G401 (cell line): Measurements from ENCODE around the gene GPX3. TPM values are rescaled to one million over a fixed set of nuclear protein-coding genes. Genes with fewer than 3 reads are reported as not detected.

Experiments used
- DNase-seq: peaks from one replicate; pipeline ENCODE4 v3.0.0-alpha.2; 2015; ENCODE audit warnings: low spot score
- in situ Hi-C: cut with HindIII; loops from 2 replicates; pipeline ENCODE4 v1.10.0; 2016; ENCODE audit warnings: low sequenced_read_pairs, mixed read lengths
- total RNA-seq: library from RNA; depleted of rRNA; stranded (reverse); fragments of >200 nt; shearing (Covaris generic); gene quantifications from 2 replicates; pipeline ENCODE4 v1.2.3, GENCODE V29; 2014

The GPX3 gene
- total RNA-seq, 1 experiment from 2014 or later = 15.5 TPM

DNA sequence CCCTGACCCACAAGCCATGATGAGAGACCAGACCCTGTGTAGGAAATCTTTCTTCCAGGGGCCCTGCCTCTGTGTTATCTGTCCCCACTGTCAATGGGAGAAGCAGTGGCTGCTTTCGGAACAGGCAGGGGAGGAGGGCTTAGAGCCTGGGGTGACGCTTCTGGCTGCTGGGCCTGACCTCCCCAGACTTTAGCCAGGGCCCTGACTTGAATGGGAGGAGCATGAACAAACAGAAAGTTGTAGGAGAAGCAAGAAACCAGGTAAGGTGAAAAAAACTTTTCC lies 12.2 kb upstream of the GPX3 start:
- no peak for DNase-seq
- in situ Hi-C loops = no loop called here

DNA sequence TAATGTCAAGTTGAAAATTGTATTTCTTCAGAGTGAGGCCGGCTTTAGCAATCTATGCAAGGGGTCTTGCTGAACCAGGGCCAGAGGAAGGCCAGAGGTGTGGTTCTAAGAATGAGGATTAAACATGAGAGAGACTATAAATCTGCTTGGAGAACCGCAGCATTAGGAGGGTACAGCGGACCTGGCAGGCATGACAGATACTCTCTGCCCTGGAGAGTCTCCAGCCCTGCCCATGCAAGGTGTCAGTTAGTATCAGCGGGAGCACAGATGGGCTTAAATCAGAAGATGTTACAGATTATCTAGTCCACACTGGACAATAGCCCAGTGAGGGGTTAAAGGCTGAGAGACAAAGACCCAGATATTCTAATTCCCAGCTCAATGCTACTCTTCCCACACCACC lies 11.5 kb upstream of the GPX3 start:
- DNase-seq = no peak
- in situ Hi-C loops = no loop called here

DNA sequence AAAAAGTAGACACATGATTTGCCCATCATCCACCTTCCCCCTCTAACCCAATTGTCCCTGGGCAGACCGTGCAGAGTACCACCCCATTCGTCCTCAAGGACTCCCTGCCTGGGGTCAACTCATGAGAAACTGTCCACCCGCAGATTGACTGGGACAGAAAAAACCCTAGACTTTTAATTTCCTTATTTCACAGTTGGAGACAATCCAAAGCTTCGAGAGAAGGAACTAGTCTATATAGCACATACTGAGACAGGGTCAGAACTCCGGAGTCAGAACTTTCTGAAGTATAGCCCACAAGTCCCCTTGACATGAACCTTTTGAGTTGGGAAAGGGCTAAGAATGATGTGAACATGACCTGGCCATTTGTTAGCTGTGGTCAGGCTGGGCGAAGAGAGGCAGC lies 7.5 kb upstream of the GPX3 start:
- in situ Hi-C loops = no loop called here
- DNase-seq = no peak

DNA sequence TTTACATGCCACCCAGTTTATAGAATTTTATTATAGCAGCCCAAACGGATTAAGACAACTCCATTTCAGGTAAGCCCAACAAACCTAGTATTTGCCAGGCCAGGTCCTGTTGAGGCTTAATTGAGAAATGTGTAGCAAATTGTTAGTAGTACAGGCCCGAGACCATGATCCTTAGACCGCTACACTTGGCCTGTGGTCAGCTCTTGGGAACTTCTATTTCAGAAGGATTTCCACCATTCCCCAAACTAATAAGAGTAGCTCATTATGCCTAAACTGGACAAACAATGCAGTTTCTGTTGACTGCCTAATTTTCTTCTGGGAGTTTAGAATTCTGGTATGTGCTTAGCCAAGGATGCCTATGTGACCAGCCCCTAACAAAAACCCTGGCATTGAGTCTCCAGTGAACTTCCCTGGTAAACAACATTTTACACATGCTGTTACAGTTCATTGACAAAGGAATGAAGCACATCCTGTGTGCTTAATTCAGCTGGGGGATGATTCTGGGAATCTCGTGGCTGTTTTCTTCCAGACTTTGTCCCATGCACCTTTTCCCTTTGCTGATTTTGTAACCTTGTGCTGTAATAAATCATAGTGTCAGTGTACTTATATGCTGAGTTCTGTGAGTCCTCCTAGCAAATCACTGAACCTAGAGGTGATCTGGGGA lies 5.6 kb upstream of the GPX3 start:
- no peak for DNase-seq
- in situ Hi-C loops = no loop called here

DNA sequence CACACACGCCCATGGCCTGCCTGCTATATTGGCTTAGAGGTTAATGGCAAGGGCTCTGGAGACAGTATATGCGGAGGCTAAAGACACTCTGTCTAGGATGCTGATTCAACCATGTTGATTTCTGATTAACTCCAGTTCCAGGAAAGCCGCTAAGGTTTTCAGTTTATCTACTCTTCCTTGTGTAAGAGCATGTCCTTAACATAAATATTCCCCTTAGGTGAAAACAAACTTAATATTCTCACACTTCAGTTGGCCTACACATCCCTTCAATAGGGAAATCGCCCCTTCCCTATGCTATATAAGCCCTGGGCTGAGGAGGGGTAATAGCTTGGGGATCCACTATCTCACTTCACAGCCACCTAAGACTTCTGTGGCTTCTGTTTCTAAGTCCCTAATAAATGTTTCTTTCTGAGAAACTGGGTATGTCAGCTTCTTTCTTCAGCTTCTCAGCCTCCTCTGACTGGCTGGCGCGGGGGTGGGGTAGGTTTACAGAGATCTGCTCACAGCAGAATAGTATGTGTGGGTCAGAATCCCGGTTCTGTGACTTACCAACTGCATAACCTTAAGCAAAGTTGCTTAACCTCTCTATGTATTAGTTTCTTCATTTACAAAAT lies 4.3 kb upstream of the GPX3 start:
- in situ Hi-C loops = no loop called here
- DNase-seq = no peak

DNA sequence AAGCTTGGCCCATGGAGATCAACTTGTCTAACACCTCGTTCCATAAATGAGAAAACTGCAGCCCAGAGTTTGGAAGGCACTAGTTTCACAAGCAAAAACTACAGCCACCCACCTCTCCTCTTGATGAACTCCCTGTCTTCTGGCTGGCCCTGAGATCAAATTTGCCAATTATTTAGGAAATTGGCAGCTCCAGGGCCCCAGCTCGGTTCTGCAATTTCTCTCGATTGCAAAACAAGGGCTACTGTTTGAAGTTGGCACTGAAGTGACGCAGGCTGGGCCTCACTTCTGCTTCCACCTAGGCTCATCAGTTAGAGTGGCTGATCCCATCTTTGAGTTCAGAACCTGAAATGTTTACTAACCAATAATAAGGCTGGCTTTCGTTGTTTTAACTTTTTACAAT lies 3.7 kb upstream of the GPX3 start:
- DNase-seq = no peak
- in situ Hi-C loops = no loop called here

DNA sequence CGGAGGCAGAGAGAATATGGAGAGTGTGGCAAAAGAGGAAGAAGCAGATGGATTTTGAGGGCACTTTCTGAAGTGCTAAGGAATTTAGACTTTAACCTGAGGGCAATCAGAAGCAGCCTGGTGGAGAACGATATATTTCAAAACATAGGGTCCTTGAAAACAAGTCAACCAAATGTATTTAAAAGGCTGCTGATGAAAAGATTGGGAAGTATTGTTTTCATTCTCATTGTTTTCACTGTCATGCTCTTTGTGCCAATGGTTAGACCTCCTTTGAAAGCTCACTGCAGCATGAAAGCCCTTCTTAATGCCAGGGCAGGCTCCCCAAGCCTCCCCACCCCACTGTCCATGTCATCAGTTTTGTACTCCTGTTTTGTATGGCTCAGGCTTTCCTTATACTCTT lies 2.5 kb upstream of the GPX3 start:
- no peak for DNase-seq
- in situ Hi-C loops = no loop called here

DNA sequence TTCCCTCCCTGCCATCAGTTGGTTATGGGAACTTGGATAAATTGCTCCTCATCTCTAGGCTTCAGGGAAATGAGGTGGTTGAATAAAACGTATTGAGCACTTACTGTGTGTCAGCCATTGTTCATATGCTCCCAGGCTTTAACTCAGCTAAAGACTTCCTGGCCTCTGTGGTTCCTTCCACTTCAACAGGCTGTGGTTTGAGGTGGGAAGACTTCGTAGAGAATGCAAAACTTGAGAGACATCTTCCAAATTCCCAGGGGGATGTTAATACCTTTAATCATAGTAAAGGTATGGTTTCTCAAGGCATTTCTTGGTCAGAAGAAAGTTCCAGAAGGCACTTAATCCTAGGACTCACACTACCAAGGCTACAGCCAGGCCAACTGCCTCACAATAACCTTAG lies 1.5 kb upstream of the GPX3 start:
- DNase-seq = no peak
- in situ Hi-C loops = no loop called here

DNA sequence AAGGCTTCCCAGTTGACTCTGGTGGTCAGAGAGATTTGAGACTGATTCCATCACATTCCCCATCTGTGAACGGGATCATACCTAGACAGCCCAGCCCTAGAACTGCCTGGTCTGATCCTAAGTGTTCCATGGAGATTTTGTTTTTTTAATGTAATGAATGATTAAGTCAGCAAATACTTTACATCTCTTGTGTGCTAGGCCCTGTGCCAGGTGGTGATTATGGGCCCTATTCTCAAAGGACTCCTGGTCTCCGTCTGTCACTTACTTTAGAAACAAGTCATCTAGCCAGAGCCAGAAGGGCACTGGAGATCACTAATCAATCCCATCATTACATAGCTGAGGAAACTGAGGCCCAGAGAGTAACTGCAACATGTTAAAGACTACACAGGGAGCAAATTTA lies 1.1 kb upstream of the GPX3 start:
- in situ Hi-C loops = no loop called here
- no peak for DNase-seq

DNA sequence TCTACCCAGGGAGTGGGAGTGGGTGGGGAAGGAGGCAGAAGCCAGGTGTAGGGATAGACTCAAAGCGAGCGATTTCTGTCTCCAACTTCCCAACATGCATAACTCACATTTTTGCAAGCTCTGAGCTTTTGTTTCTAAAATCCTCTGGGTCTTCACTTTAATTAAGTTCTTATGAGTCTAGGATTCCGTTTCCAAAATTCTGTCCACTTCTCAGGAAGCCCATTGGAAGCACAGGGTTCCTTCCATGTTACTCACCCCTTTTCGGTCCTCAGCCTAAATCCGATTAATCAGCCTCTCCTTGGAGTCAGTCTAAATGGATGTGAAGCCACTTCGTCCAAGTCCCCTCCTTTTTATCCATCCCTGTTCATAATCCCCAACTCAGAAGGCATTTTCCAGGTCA lies 1.4 kb downstream of the GPX3 start:
- no peak for DNase-seq
- in situ Hi-C loops = no loop called here

DNA sequence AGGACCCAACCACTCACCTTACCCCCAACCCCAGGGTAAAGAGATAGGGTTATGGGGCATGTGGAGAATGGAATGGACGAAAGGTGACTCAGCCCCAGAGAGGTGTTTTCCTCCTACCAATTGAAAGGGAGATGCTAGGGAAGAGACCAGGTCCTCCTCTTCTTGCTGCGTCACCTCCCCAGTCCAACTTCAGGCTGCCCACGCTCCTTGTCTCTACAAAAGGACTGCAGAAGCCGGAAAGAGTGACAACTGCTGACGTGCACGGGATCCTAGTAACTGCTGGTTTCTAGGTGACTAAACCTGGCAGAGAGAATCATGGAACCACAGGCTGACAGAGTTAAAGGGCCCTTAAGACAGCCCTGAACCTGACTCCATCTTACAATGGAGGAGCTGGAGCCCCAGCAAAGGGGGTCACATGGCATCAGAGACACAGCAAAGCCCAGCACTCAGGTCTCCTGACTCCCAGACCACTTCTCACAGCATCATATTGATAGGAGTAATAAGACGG lies 2.2 kb downstream of the GPX3 start:
- in situ Hi-C loops = no loop called here
- DNase-seq = no peak

DNA sequence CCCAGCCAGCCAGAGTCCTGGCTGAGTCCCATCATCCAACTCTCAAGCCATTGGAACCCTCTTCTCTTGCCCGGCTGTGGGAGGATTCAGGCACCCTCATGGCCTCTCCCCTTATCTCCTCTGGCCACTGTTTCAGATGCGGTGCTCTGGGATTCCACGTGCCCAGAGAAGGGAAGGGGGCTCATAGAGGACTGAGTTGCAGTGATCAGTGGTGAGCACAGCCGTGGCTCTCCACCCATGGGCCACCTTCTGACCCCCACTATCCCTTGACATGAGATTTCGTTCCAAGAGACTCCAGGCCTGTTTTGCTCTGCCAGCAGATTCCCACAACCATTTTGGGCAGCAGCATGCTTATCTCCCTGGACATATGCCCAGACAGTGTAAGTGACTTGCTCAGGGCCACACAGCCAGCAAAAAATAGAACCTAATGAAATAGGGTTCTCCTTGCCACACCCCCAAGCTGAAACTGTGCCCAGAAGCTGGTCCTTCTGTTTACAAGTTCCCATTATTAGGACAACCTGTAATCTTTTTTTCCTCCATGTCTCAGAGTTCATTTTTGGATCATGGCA lies 2.7 kb downstream of the GPX3 start:
- DNase-seq = peak; percentile 27
- in situ Hi-C loops = no loop called here

DNA sequence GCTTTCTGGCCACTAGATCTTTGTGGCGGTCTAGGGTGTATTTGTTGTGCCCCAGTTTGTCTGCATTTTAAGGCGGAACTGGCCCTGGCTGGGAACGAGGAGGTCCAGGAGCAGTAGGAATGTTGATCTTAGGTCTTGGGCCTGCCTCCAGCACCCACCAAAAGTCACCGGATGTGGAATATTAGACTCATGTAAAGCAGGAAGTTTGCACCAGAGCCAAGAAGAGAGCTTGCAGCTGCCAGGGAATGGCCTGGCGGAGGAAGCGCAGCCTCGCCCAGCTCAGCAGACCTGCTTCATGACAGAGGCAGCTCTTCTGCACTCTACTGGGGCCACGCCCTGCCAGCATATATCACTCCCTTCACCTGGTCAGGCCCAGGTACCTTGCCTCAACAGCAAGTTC lies 3.3 kb downstream of the GPX3 start:
- no peak for DNase-seq
- in situ Hi-C loops = no loop called here

DNA sequence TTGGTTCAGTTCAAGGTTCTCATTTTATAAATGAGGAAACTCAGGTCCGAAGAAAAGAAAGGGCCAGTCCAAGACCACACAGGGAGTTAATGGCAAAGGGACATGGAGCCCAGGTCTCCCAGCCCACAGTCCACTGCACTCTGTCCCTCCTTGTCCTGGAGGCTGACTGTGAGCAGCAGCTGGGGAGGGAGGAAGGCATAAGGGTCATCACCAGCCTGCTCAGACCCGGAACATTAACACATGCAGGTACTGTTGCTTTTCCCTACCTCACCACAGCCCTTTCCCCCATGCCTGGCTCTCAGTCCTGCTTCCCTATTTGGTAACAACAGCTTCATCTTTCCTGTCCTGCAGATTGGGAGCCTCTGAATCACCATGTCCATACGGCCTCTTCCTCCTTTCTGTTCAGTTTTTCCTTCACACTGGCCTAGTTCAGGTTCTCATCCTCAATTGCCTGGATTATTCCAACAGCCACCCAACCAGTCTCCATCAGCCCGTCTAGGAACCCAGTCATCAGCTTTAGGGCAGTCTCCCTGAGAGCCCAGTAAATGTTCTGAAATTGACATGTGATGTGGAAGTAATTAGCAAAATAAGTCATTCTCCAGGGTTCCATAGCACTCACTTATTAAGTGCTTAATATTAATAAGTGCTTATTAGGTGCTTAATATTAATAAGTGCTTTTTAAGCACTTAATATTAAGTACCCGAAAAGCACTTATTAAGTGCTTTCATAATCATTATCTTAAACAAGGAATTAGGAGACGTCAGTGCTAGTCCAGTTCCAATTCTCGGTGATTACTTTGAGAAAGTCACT lies 4.3 kb downstream of the GPX3 start:
- DNase-seq = no peak
- in situ Hi-C loops = no loop called here

DNA sequence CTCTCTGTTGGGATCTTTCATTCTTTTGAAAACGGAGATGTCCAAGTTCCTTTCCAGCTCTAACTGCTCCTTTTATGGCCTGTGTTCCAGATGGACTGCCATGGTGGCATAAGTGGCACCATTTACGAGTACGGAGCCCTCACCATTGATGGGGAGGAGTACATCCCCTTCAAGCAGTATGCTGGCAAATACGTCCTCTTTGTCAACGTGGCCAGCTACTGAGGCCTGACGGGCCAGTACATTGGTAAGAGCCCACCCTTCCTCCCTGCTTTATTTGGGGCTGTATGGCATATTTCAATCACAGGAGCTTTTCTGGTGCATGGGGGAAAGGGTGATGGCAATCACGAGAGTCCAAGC lies 4.8 kb downstream of the GPX3 start:
- in situ Hi-C loops = no loop called here
- DNase-seq = no peak

DNA sequence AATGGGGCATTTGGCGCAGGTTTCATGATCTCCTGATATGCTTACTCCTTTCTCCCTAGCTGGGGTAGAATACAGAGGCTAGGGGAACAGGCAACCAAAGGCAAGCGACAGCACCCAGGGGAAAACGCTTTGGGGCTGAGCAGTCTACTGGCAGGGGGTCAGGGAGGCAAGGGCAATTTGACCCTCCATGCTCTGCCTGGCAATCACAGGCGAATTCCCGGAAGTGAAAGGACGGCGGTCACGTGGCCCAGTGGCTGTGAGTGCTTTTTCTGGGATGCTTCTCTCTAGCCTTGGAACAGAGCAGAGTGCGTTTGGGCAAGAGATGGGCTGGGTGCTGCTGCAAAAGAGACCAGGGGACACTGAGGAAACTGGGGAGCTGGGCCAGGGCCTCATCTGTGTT lies 5.7 kb downstream of the GPX3 start:
- DNase-seq = no peak
- in situ Hi-C loops = no loop called here

DNA sequence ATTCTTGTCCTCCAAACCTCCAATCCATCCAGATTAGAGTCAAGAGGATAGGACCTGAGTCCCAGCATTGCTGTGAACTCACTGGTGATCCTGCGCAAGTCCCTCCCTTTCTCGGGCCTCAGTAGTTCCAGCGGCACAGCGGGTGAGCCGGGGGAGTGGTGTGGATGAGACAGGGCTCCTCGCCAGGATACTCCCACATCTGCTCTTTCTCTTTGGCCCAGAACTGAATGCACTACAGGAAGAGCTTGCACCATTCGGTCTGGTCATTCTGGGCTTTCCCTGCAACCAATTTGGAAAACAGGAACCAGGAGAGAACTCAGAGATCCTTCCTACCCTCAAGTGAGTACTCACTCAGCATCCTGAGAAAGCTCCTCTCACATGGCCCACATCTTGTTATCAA lies 6.3 kb downstream of the GPX3 start:
- in situ Hi-C loops = no loop called here
- no peak for DNase-seq

DNA sequence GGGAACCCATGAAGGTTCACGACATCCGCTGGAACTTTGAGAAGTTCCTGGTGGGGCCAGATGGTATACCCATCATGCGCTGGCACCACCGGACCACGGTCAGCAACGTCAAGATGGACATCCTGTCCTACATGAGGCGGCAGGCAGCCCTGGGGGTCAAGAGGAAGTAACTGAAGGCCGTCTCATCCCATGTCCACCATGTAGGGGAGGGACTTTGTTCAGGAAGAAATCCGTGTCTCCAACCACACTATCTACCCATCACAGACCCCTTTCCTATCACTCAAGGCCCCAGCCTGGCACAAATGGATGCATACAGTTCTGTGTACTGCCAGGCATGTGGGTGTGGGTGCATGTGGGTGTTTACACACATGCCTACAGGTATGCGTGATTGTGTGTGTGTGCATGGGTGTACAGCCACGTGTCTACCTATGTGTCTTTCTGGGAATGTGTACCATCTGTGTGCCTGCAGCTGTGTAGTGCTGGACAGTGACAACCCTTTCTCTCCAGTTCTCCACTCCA lies 7.6 kb downstream of the GPX3 start:
- no peak for DNase-seq
- in situ Hi-C loops = no loop called here

DNA sequence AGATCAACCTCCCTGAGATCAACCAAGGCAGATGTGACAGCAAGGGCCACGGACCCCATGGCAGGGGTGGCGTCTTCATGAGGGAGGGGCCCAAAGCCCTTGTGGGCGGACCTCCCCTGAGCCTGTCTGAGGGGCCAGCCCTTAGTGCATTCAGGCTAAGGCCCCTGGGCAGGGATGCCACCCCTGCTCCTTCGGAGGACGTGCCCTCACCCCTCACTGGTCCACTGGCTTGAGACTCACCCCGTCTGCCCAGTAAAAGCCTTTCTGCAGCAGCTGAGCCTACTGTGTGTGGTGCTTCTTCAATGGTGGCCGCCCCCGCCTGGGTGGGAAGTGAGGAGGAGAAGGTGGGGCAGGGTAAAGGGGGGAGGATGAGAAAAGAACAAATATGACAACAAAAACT lies 8.3 kb downstream of the GPX3 start:
- in situ Hi-C loops = no loop called here

More for the DNA sequence above, 8.3 kb downstream of the GPX3 start:
- no peak for DNase-seq
